Aortic smooth muscle cell (primary cell): ENCODE measurements around the gene DVL1. TPM values are rescaled to one million over a fixed set of nuclear protein-coding genes. Genes with fewer than 3 reads are reported as not detected.

Source experiments
- total RNA-seq: library from RNA; depleted of rRNA; stranded (reverse); fragments of >200 nt; gene quantifications from 2 replicates; pipeline ENCODE4 v1.2.3, GENCODE V29; 2014

The DVL1 gene
- 63.8 and 102 TPM in 2 replicates for total RNA-seq

DNA sequence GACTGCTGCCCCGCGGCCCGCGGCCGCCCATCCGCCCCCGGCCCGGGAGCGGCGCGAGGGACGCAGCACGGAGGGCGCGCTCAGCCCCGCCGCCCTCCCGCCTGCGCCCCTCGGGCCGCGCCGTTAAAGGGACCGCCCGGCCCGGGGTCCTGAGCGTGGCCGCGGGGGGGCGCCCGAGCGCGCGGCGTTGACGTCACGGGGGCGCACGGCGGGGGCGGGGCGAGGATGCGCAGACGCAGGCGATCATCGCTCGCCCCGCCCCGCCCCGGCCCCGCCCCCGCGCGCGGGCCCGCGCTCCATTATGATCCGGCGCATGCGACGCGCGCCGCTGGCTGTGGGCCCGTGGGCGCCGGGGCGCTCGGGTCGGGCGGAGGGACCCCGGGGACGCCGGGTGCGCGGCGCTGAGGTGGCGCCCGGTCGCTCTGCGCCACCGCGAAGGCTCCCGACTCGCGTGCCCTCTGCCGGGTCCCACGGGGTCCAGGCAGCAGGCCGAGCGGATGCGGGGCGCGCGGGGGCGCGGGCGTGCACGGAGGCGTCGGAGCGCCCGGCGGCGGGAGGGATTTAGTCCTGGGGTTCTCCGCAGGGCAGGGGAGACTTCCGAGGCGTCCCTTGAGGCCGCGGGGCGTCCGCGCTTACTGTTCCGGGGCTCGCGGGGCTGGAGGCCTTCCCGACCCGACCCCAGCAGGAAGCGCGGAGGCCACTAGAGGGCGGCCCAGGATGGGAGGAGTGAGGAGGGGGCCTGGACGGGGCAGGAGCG lies at the start of gene DVL1:
TSS of gene DVL1 (minus strand) at position 163 of the 757 bp plus-strand sequence. CDS start 353 bp downstream, outside the sequence.

DNA sequence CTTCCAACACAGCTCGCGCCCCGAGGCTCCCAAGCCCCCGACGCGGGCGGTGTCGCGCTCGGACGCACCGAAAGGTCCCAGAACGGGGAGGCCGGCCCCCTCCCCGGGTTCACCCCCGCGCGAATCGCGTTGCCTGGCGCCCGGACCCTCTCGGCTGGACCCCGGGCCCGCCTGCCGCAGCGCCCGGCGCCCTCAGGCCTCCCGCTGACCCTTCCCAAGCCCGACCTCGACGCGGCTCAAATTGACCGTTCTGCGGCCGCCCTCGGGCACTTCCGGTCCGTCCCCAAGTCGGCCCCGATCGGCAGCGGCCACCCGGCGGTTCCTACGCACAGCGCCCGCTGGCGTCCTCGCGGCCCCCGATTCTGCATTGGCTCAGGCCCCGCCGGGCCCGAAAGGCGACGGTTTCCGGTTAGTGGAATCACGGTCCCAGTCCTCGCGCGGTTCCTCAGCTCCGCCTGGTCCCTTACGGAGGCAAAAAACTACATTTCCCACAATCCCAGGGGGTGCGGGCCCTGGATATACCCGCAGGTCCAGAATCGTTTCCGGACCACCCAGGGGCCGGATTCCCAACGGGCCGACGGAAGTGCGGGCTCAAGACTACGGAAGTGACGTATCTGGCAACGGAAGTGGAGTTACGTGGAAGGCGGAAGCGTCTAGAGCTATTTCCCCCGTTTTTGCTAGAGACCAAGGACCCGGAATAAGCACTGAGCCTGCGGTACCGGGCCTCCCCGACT lies 25.9 kb upstream of the DVL1 start, which contains the start of gene AURKAIP1:
TSS of gene AURKAIP1 (minus strand) at position 279 of the 734 bp plus-strand sequence. CDS start 451 bp downstream, outside the sequence.

DNA sequence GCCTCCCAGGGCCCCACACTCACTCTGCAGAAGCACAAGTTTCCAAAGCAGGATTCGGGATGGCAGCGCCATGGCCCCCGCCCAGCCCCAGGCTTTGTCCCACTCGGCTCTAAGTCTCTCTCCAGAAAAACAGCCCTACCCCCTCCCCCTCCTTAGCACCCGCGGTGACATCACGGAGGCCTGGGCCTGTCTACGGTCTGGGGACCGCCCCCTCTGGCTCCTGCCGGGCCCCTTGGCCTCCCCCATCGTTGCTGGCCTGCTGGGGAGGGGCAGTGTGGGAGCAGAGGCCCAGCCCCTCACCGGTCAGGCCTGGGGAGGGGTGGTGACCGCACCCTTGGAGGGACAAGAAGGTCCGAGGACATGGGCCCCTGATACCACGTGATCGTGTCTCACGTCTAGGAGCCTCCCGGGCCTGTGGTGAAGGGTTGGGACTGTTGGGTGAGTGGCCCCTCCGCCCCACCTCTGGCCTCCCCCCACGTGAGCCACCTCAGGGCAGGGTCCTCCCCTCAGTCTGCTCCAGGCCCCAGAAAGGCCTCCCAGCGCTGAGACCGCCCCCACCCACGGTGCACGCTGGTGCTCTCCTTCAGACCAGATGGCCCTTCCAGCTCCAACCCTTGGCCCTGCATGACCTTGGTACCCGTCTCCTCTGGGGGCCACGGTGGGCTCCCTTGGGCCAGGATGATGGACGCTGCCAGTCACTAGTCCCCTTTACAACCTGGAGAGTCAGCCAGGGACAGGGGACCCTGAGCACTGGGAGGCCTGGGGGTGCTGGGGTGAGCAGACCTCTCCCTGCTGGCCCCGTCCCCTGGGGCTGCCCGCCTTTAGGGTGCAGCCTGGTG lies 9.4 kb upstream of the DVL1 start, which contains the start of gene MXRA8:
TSS of gene MXRA8 (minus strand) at position 123 of the 839 bp plus-strand sequence. CDS start at position 72, 51 bp downstream.

DNA sequence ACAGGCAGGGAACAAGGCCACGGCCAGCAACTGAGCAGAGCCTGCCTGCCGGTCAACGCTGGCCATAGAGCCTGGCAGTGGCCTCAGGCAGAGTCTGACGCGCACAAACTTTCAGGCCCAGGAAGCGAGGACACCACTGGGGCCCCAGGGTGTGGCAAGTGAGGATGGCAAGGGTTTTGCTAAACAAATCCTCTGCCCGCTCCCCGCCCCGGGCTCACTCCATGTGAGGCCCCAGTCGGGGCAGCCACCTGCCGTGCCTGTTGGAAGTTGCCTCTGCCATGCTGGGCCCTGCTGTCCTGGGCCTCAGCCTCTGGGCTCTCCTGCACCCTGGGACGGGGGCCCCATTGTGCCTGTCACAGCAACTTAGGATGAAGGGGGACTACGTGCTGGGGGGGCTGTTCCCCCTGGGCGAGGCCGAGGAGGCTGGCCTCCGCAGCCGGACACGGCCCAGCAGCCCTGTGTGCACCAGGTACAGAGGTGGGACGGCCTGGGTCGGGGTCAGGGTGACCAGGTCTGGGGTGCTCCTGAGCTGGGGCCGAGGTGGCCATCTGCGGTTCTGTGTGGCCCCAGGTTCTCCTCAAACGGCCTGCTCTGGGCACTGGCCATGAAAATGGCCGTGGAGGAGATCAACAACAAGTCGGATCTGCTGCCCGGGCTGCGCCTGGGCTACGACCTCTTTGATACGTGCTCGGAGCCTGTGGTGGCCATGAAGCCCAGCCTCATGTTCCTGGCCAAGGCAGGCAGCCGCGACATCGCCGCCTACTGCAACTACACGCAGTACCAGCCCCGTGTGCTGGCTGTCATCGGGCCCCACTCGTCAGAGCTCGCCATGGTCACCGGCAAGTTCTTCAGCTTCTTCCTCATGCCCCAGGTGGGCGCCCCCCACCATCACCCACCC lies 17.9 kb downstream of the DVL1 start, which contains the start of gene TAS1R3:
TSS of gene TAS1R3 (plus strand) at position 213 of the 898 bp plus-strand sequence. CDS start at position 279, 66 bp downstream.

DNA sequence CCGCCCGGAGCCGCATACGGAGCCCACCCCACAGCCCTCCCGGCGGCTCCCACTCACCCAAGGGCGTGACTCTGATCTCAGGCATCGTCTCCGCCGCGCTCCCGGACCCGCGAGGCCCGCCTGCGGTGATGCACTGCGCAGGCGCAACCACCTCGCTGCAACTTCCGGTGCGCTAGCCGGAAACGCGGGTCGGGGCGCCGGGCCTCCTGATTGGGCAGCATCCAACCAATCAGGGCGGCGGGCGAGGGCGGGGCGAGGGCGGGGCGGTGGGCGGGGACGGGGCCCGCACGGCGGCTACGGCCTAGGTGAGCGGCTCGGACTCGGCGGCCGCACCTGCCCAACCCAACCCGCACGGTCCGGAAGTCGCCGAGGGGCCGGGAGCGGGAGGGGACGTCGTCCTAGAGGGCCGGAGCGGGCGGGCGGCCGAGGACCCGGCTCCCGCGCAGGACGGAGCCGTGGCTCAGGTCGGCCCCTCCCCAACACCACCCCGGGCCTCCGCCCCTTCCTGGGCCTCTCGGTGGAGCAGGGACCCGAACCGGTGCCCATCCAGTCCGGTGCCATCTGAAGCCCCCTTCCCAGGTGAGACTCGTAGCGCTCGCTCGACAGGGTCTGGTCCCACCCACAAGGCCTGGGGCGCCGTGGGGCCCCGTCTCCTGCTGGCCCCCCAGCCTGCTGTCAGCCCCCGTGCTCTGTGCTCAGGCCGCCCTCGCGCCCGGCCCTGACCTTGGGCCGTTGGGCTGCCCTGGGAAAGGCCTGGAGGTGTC lies 24.5 kb downstream of the DVL1 start, which contains the start of the genes CPTP and INTS11:
TSS of gene CPTP (plus strand) at position 279 of the 764 bp plus-strand sequence. CDS start 2,109 bp downstream, outside the sequence.
TSS of gene INTS11 (minus strand) at position 137 of the 764 bp plus-strand sequence. CDS start at position 85, 52 bp downstream.

DNA sequence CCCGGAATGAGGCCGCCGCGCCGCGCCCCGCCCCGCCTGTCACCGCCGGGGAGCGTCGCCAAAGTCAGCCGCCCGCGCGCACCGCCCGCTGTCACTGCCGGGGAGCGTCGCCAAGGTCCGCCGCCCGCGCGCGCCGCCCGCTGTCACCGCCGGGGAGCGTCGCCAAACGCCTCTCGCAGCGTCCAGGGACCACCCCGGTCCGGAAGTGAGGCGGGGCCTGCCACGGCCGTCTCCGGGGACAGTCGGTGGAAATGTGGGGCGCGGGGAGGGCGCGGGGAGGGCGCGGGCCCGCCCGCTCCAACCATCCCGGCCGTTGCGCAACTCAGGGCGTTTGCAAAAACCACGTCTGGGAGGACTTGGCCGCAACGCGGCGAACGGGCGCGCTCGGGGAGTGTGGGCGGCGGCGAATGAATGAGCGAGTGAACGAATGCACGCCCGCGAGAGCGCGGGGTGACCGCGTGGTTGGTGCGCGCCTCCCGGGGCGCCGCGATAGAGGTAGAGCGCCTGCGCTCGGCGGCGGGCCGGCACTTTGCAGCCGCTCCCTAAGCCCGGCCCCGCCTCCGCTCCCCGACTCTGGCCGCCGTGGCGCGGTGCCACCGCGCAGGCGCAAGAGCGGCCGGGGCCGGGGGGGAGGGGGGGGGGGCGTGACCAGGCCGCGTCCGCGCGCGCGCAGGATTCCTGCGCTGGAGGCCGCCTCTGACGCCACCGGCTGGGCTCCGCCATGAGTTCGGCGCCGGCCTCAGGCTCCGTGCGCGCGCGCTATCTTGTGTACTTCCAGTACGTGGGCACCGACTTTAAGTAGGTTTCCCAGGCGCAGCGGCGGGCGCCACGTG lies 41.1 kb downstream of the DVL1 start, which contains the start of the genes ACAP3 and PUSL1:
TSS of gene ACAP3 (minus strand) at position 8 of the 833 bp plus-strand sequence. CDS start 115 bp downstream, outside the sequence.
TSS of gene PUSL1 (plus strand) at position 675 of the 833 bp plus-strand sequence. CDS start at position 722, 47 bp downstream.

Other genes with a start within 250 kb of the DVL1 start
- 4.5 and 5.6 TPM in 2 replicates for gene C1orf159, start 233.3 kb downstream of the DVL1 start, total RNA-seq
- gene TTLL10, start 175.5 kb downstream of the DVL1 start, total RNA-seq: not detected in 2 replicates
- gene TNFRSF18, start 142.8 kb downstream of the DVL1 start, total RNA-seq: not detected in 2 replicates
- gene TNFRSF4, start 135.3 kb downstream of the DVL1 start, total RNA-seq: 0.12 and 0.13 TPM in 2 replicates
- gene SDF4, start 117.4 kb downstream of the DVL1 start, total RNA-seq: 116 and 143 TPM in 2 replicates
- gene B3GALT6, start 117.2 kb downstream of the DVL1 start, total RNA-seq: 16.3 and 21.9 TPM in 2 replicates
- 0.40 and 0.75 TPM in 2 replicates for gene C1QTNF12, start 102.7 kb downstream of the DVL1 start, total RNA-seq
- gene UBE2J2, start 75.6 kb downstream of the DVL1 start, total RNA-seq: 25.6 and 34.3 TPM in 2 replicates
- gene SCNN1D, start 69.0 kb downstream of the DVL1 start, total RNA-seq: 0.53 and 0.68 TPM in 2 replicates
- gene ACAP3, start 41.5 kb downstream of the DVL1 start, total RNA-seq: 35.4 and 38.3 TPM in 2 replicates
- 11.4 and 16.8 TPM in 2 replicates for gene PUSL1, start 40.8 kb downstream of the DVL1 start, total RNA-seq
- gene INTS11, start 24.8 kb downstream of the DVL1 start, total RNA-seq: 57.1 and 58.8 TPM in 2 replicates
- gene CPTP, start 24.6 kb downstream of the DVL1 start, total RNA-seq: 8.6 and 9.9 TPM in 2 replicates
- gene TAS1R3, start 18.1 kb downstream of the DVL1 start, total RNA-seq: 0.06 and 0.26 TPM in 2 replicates
- 282 and 369 TPM in 2 replicates for gene MXRA8, start 9.1 kb upstream of the DVL1 start, total RNA-seq
- 98.4 and 131 TPM in 2 replicates for gene AURKAIP1, start 25.8 kb upstream of the DVL1 start, total RNA-seq
- gene CCNL2, start 49.9 kb upstream of the DVL1 start, total RNA-seq: 103 and 125 TPM in 2 replicates
- gene MRPL20, start 57.9 kb upstream of the DVL1 start, total RNA-seq: 119 and 121 TPM in 2 replicates
- 0.37 and 0.40 TPM in 2 replicates for gene ANKRD65, start 71.9 kb upstream of the DVL1 start, total RNA-seq
- 1.6 and 2.5 TPM in 2 replicates for gene VWA1, start 86.3 kb upstream of the DVL1 start, total RNA-seq
- 0.56 and 0.66 TPM in 2 replicates for gene ATAD3C, start 100.3 kb upstream of the DVL1 start, total RNA-seq
- gene ATAD3B, start 122.3 kb upstream of the DVL1 start, total RNA-seq: 14.2 and 22.7 TPM in 2 replicates
- 22.9 and 47.2 TPM in 2 replicates for gene ATAD3A, start 162.7 kb upstream of the DVL1 start, total RNA-seq
- 2.0 and 2.8 TPM in 2 replicates for gene TMEM240, start 191.2 kb upstream of the DVL1 start, total RNA-seq
- 51.3 and 54.8 TPM in 2 replicates for gene SSU72, start 225.4 kb upstream of the DVL1 start, total RNA-seq